ENCODE results near the gene IFT43. TPM values are rescaled to one million over a fixed set of nuclear protein-coding genes. Genes with fewer than 3 reads are reported as not detected.

IFT43 gene
- total RNA-seq, 1 donor from 2014 or later, result 18.3 TPM

DNA sequence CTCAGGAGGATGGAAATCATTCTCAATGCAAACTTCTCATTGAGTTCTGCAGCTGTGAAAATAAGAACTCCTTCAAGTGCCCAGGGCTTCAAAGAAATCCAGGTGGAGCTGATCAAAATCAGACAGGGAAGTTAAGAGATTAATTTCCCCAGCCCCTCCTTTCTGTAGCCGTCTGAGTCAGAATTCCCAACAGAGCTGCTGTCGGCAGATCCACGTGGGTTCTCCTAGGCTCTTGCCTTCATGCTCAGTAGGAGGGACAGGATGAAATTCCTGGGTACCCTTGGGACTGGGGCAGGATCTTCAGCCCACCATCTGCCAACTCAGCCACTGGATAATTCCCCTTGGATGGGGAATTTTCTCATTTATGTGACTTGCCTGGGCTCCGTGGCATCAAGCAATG is 17.1 kb upstream of the IFT43 start:
- H3K27me3 ChIP-seq (ENCODE audit: control insufficient read depth in 3 of 3, insufficient read depth in 3 of 3, low read length in 3 of 3), result no peaks in the 10 kb centered on the region
- H3K36me3 ChIP-seq (ENCODE audit: control insufficient read depth in 3 of 3, insufficient read depth in 3 of 3, low read length in 3 of 3), result peaks cover 37 to 49% (median 39%) of the 10 kb centered on the region in 3 donors
- peak overlapping the region; percentile 48 for H3K27ac ChIP-seq (ENCODE audit: low read depth, low read length)
- no peaks in the 10 kb centered on the region for H3K9me3 ChIP-seq (ENCODE audit: control insufficient read depth in 3 of 3, low read length in 3 of 3)
- H3K4me1 ChIP-seq (ENCODE audit: control insufficient read depth in 3 of 3, insufficient read depth in 3 of 3, low read length in 3 of 3), result peaks cover 6 to 21% (median 12%) of the 10 kb centered on the region in 3 donors
- H3K9ac ChIP-seq (ENCODE audit: low read depth in 1 of 3, low read length in 3 of 3), result no peak overlapping the region
- no peak overlapping the region for H3K4me3 ChIP-seq (ENCODE audit: low read length in 3 of 3)

DNA sequence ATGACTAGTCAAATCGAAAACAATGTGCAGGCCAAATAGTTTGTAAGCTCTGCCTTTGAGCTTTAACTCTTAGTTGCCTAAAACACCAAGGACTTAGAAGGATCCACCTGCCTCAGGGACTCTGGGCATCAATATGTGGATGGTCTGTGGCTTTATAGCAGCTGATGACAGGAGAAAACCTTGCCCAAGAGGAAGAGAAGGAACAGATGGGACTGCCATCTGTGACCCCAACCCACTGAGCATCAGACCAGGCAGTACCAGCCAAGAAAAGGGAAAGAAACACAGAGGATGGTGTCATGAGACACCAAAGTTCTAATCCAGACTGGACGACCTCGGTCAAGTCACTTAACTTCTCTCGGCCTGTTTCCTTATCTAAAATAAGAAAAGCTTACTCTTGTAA is 16.4 kb upstream of the IFT43 start:
- Histone ChIP-seq H3K36me3 (ENCODE audit: control insufficient read depth in 3 of 3, insufficient read depth in 3 of 3, low read length in 3 of 3) (peaks cover 37 to 44% (median 39%) of the 10 kb centered on the region in 3 donors), H3K27ac (ENCODE audit: low read depth, low read length) (peak overlapping the region; percentile 48), H3K4me1 (ENCODE audit: control insufficient read depth in 3 of 3, insufficient read depth in 3 of 3, low read length in 3 of 3) (peaks cover 6 to 22% (median 12%) of the 10 kb centered on the region in 3 donors), H3K9me3 (ENCODE audit: control insufficient read depth in 3 of 3, low read length in 3 of 3) (no peaks in the 10 kb centered on the region), H3K4me3 (ENCODE audit: low read length in 3 of 3) (no peak overlapping the region), H3K9ac (ENCODE audit: low read depth in 1 of 3, low read length in 3 of 3) (no peak overlapping the region), H3K27me3 (ENCODE audit: control insufficient read depth in 3 of 3, insufficient read depth in 3 of 3, low read length in 3 of 3) (no peaks in the 10 kb centered on the region)

DNA sequence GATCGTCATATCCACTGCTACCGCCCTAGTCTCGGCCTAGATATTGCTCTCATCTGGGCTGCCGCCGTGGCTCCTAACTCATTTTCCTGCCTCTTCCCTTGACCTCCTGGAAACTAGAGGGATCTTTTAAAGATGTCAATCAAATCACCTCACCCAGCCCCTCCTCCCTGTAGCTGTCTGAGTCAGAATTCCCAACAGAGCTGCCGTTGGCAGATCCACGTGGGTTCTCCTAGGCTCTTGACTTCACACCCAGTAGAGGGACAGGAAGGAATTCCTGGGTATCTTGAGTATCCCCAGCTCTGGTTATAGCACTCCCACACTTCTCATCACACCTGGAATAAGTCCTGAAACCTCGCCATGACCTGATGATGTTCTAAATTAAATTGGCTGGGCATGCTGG is 15.7 kb upstream of the IFT43 start:
- Histone ChIP-seq H3K4me1 (ENCODE audit: control insufficient read depth in 3 of 3, insufficient read depth in 3 of 3, low read length in 3 of 3) (peaks cover 6 to 22% (median 12%) of the 10 kb centered on the region in 3 donors), H3K9me3 (ENCODE audit: control insufficient read depth in 3 of 3, low read length in 3 of 3) (no peaks in the 10 kb centered on the region), H3K9ac (ENCODE audit: low read depth in 1 of 3, low read length in 3 of 3) (no peak overlapping the region), H3K4me3 (ENCODE audit: low read length in 3 of 3) (no peak overlapping the region), H3K36me3 (ENCODE audit: control insufficient read depth in 3 of 3, insufficient read depth in 3 of 3, low read length in 3 of 3) (peaks cover 35 to 36% (median 35%) of the 10 kb centered on the region in 3 donors), H3K27me3 (ENCODE audit: control insufficient read depth in 3 of 3, insufficient read depth in 3 of 3, low read length in 3 of 3) (no peaks in the 10 kb centered on the region), H3K27ac (ENCODE audit: low read depth, low read length) (no peak overlapping the region)

DNA sequence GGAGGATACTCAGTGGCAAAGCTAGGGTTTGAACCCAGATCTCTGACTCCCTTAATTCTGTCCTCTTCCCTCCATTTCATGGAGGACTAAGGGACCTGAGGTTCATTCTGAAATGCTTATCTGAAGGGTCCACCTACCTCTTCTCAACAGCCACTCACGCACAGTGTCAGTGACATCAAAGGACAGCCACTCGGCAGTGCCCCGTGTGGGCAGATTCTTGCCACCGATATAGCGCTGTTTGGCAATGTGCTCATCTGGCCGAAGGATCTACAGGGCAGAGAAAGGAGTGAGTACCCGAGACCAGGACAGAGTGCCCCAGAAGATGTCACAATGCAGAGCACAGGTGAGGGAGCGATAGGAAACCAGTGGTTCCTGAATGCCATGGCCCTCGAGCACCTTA is 14.6 kb upstream of the IFT43 start:
- H3K36me3 ChIP-seq (ENCODE audit: control insufficient read depth in 3 of 3, insufficient read depth in 3 of 3, low read length in 3 of 3), result peaks cover 24 to 27% (median 25%) of the 10 kb centered on the region in 3 donors
- no peak overlapping the region for H3K4me3 ChIP-seq (ENCODE audit: low read length in 3 of 3)
- H3K4me1 ChIP-seq (ENCODE audit: control insufficient read depth in 3 of 3, insufficient read depth in 3 of 3, low read length in 3 of 3), result peaks cover 6 to 22% (median 12%) of the 10 kb centered on the region in 3 donors

DNA sequence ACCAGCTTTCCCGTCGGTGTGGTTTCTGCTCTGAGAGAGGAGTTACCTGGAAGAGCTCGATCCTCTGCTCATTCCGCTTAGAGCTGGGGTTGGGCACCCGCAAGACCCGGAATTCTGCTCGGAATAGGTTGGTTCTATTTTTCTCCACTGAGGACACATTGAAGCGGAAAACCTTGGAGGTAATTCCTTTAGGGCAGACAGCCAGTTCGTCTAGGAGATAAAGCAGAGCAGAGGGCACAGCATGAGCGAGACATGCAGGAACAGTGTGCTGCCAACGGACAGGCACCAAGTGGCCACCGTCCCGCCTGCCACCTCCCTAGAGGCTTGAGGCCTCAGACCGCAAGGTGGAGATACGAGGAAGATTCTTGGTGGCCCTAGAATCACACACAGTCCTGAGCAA is 14.1 kb upstream of the IFT43 start:
- Histone ChIP-seq H3K4me1 (ENCODE audit: control insufficient read depth in 3 of 3, insufficient read depth in 3 of 3, low read length in 3 of 3) (peaks cover 7 to 24% (median 12%) of the 10 kb centered on the region in 3 donors), H3K9ac (ENCODE audit: low read depth in 1 of 3, low read length in 3 of 3) (no peak overlapping the region), H3K36me3 (ENCODE audit: control insufficient read depth in 3 of 3, insufficient read depth in 3 of 3, low read length in 3 of 3) (peaks cover 20 to 22% (median 20%) of the 10 kb centered on the region in 3 donors), H3K27me3 (ENCODE audit: control insufficient read depth in 3 of 3, insufficient read depth in 3 of 3, low read length in 3 of 3) (no peaks in the 10 kb centered on the region), H3K9me3 (ENCODE audit: control insufficient read depth in 3 of 3, low read length in 3 of 3) (no peaks in the 10 kb centered on the region), H3K27ac (ENCODE audit: low read depth, low read length) (no peak overlapping the region), H3K4me3 (ENCODE audit: low read length in 3 of 3) (no peak overlapping the region)

More for the DNA sequence above, 14.6 kb upstream of the IFT43 start:
- Histone ChIP-seq H3K27ac (ENCODE audit: low read depth, low read length) (no peak overlapping the region), H3K9ac (ENCODE audit: low read depth in 1 of 3, low read length in 3 of 3) (no peak overlapping the region), H3K9me3 (ENCODE audit: control insufficient read depth in 3 of 3, low read length in 3 of 3) (no peaks in the 10 kb centered on the region), H3K27me3 (ENCODE audit: control insufficient read depth in 3 of 3, insufficient read depth in 3 of 3, low read length in 3 of 3) (no peaks in the 10 kb centered on the region)

DNA sequence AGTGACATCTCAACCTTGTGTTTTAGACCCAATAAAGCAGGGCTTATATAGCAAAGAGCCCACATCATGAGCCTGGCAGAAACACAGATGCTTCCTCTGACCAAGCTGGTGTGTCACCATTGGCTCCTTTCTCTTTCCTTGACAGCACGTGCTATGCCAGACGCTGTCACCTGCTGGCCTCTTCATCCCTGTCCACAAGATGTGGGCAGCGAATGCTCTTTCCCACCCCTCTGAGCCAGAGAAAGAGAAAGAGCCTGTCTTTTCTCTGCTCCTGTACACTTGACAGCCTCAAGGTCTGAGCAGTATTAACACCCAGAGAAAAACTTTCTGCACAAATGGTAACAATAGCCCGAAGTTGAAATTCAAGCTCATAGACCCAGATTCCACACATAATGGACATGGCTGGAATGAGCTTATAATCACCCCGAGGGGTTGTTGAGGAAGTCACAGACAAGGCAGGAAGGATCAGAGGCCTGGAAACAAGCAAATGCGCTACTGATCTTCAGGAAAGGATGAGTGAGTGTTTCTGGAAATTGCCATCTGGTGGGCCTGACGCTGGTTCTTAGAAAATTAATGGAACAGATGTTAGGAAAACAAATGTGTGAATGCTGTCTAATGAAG is 12.7 kb upstream of the IFT43 start:
- Histone ChIP-seq H3K9me3 (ENCODE audit: control insufficient read depth in 3 of 3, low read length in 3 of 3) (no peaks in the 10 kb centered on the region), H3K27ac (ENCODE audit: low read depth, low read length) (no peak overlapping the region), H3K36me3 (ENCODE audit: control insufficient read depth in 3 of 3, insufficient read depth in 3 of 3, low read length in 3 of 3) (peaks cover 9 to 10% (median 9%) of the 10 kb centered on the region in 3 donors), H3K4me1 (ENCODE audit: control insufficient read depth in 3 of 3, insufficient read depth in 3 of 3, low read length in 3 of 3) (peaks cover 11 to 28% (median 14%) of the 10 kb centered on the region in 3 donors), H3K27me3 (ENCODE audit: control insufficient read depth in 3 of 3, insufficient read depth in 3 of 3, low read length in 3 of 3) (no peaks in the 10 kb centered on the region), H3K4me3 (ENCODE audit: low read length in 3 of 3) (no peak overlapping the region), H3K9ac (ENCODE audit: low read depth in 1 of 3, low read length in 3 of 3) (no peak overlapping the region)

DNA sequence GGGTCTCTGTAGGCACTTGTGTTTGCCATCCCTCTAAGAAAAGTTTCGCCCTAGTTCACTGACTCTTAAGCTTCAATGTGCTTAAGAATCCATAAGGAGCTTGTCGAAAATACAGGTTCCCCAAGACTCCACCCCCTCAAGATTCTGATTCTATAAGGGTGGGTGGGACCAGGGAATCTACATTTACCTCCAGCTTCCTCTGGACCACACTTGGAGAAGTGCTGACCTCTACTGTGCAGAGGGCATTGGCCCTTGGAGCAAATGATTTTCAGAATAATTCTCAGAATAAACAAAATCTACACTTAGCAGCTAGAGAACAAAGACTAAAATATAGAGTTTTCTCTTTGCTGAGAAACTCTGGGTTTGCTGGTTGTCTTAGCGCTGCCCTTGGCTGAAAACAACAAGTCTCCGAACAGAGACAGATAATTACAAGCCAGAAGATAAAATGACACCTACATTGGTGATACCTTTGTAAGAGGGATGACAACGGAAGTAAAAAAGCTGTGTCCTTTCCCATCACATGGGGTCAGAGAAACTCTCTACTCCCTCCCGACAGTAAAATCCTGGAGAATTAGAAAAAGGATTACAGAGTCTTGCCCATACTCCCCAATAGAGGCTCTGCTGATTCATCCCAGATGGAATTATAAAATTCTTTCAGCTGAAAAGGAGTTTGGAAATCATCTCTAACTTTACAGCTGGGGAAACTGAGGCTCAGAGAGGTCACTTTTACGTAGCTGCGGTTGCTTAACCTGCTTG is 8.6 kb upstream of the IFT43 start:
- Histone ChIP-seq H3K9ac (ENCODE audit: low read depth in 1 of 3, low read length in 3 of 3) (no peak overlapping the region), H3K4me3 (ENCODE audit: low read length in 3 of 3) (no peak overlapping the region), H3K9me3 (ENCODE audit: control insufficient read depth in 3 of 3, low read length in 3 of 3) (no peaks in the 10 kb centered on the region), H3K27me3 (ENCODE audit: control insufficient read depth in 3 of 3, insufficient read depth in 3 of 3, low read length in 3 of 3) (no peaks in the 10 kb centered on the region), H3K27ac (ENCODE audit: low read depth, low read length) (no peak overlapping the region), H3K4me1 (ENCODE audit: control insufficient read depth in 3 of 3, insufficient read depth in 3 of 3, low read length in 3 of 3) (peaks cover 40 to 52% (median 50%) of the 10 kb centered on the region in 3 donors), H3K36me3 (ENCODE audit: control insufficient read depth in 3 of 3, insufficient read depth in 3 of 3, low read length in 3 of 3) (no peaks in the 10 kb centered on the region)

DNA sequence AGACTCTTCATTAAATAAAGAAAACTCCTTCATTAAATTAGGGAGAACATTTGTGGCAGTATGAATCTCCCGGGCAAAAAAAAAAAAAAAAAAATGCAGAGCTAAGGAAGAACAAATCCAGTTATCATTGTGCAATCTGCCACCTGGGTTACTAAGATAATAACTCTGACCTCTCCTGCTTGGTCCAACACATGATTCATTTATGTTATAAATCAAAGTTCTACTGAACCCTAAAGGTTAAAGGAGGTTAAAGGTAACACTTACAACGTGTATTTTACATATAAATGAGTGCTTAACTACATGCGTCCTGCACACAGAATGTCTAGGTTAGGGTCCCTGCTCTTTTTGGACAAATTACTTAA is 8.0 kb upstream of the IFT43 start:
- no peaks in the 10 kb centered on the region for H3K36me3 ChIP-seq (ENCODE audit: control insufficient read depth in 3 of 3, insufficient read depth in 3 of 3, low read length in 3 of 3)
- H3K9ac ChIP-seq (ENCODE audit: low read depth in 1 of 3, low read length in 3 of 3), result no peak overlapping the region
- peaks cover 37 to 50% (median 46%) of the 10 kb centered on the region in 3 donors for H3K4me1 ChIP-seq (ENCODE audit: control insufficient read depth in 3 of 3, insufficient read depth in 3 of 3, low read length in 3 of 3)
- H3K9me3 ChIP-seq (ENCODE audit: control insufficient read depth in 3 of 3, low read length in 3 of 3), result no peaks in the 10 kb centered on the region
- H3K4me3 ChIP-seq (ENCODE audit: low read length in 3 of 3), result no peak overlapping the region
- no peaks in the 10 kb centered on the region for H3K27me3 ChIP-seq (ENCODE audit: control insufficient read depth in 3 of 3, insufficient read depth in 3 of 3, low read length in 3 of 3)
- H3K27ac ChIP-seq (ENCODE audit: low read depth, low read length), result no peak overlapping the region

DNA sequence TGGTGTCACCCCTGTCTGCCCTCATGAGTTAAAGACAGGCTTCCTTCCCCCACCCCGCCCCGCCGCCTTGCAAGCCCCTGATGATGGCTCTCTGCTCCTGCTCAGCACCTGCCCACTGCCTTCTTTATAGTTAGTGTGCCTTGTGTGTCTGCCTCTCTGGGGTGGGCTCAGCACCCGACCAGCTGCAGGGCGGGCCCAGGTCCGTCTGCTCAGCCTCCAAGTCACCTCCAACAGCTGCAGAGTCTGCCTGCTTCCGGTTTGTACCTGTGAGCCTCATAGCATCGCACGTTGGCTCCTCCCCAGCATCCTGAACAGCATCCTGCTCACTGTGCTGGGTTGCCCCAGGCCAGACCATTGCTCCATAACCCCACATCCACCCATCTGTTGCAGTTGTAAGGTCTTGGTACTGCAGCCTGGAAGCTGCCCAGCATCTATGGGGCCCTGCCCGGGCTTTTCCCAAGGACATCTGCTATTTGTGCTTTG is 7.3 kb upstream of the IFT43 start:
- peak overlapping the region; percentile 95 for H3K27ac ChIP-seq (ENCODE audit: low read depth, low read length)
- peak overlapping the region in 2 of 3 donors; percentile 16 to 88 for H3K9ac ChIP-seq (ENCODE audit: low read depth in 1 of 3, low read length in 3 of 3)
- H3K36me3 ChIP-seq (ENCODE audit: control insufficient read depth in 3 of 3, insufficient read depth in 3 of 3, low read length in 3 of 3), result no peaks in the 10 kb centered on the region
- no peaks in the 10 kb centered on the region for H3K9me3 ChIP-seq (ENCODE audit: control insufficient read depth in 3 of 3, low read length in 3 of 3)
- H3K27me3 ChIP-seq (ENCODE audit: control insufficient read depth in 3 of 3, insufficient read depth in 3 of 3, low read length in 3 of 3), result no peaks in the 10 kb centered on the region
- peaks cover 40 to 46% (median 45%) of the 10 kb centered on the region in 3 donors for H3K4me1 ChIP-seq (ENCODE audit: control insufficient read depth in 3 of 3, insufficient read depth in 3 of 3, low read length in 3 of 3)
- H3K4me3 ChIP-seq (ENCODE audit: low read length in 3 of 3), result no peak overlapping the region

DNA sequence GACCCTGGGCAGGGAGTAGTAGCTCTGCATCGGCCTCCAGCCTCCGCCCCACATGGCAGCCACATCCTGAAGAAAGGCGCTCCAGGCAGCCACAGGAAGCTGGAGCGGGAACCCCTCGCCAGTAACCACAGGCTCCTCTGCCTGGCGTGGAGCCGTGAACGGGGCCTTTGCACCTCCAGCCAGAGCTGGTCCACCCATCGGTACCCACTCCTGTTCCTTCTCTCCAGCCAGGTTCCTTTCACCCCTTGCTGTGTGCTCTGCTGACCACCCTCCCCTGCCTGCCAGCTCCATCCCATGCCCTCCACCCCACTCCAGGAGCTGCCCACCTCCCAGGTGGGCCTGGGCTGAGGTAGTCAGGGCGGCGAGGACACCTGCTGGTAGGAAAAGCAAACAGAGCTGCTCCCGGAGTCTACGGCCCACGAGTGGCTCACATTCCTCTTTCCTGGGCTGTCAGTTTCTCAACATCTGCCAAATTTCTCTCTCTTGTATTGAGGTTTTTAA is 6.4 kb upstream of the IFT43 start:
- Histone ChIP-seq H3K4me3 (ENCODE audit: low read length in 3 of 3) (peak overlapping the region; percentile 69 to 86 (median 82)), H3K9me3 (ENCODE audit: control insufficient read depth in 3 of 3, low read length in 3 of 3) (no peaks in the 10 kb centered on the region), H3K27me3 (ENCODE audit: control insufficient read depth in 3 of 3, insufficient read depth in 3 of 3, low read length in 3 of 3) (no peaks in the 10 kb centered on the region), H3K9ac (ENCODE audit: low read depth in 1 of 3, low read length in 3 of 3) (peak overlapping the region; percentile 57 to 89 (median 88)), H3K27ac (ENCODE audit: low read depth, low read length) (peak overlapping the region; percentile 95), H3K36me3 (ENCODE audit: control insufficient read depth in 3 of 3, insufficient read depth in 3 of 3, low read length in 3 of 3) (no peaks in the 10 kb centered on the region), H3K4me1 (ENCODE audit: control insufficient read depth in 3 of 3, insufficient read depth in 3 of 3, low read length in 3 of 3) (peaks cover 40 to 45% (median 42%) of the 10 kb centered on the region in 3 donors)

Measured in skeletal muscle tissue (tissue), 4 donors.